AG04449 (cell line): Measurements from ENCODE around the gene SRGAP1.
"Not testable (repeated sequence)": the region's sequence is repeated elsewhere in the genome, so short reads cannot be mapped to it uniquely, and the experiment has no call there.

ENCODE experiments used
- CTCF ChIA-PET: fragments of 350-600 bp; formaldehyde crosslinking; extraction: SDS; loops from one replicate; lab custom pipeline; 2021; ENCODE audit warnings: antibody characterized with exemption; lab: Yijun Ruan, JAX
- POLR2A ChIA-PET: fragments of 400-600, 350-600 bp; formaldehyde crosslinking; extraction: SDS; loops from one replicate; lab custom pipeline; 2020; ENCODE audit warnings: antibody characterized with exemption, inconsistent platforms; lab: Yijun Ruan, JAX
- DNase-seq: peaks from one replicate; pipeline ENCODE4 v3.0.0-alpha.2; 2010; ENCODE audit warnings: low read depth, low spot score
- H3K4me3 ChIP-seq: 2 replicates; pipeline ENCODE4 v1.5.1; 2011; ENCODE audit warnings: low read depth, mild to moderate bottlenecking, control low read depth, low read length
- TF ChIP-seq, protein P1 (sequence below): IDR thresholded peaks from one replicate; pipeline ENCODE4 v1.5.1; 2011; ENCODE audit warnings: mild to moderate bottlenecking, moderate library complexity, low read length, control low read depth, inconsistent platforms; ENCODE audit not compliant: insufficient read depth; ENCODE audit errors: missing control alignments

SRGAP1 gene

GRCh38 chr12:64160021-64160710, 315.7 kb downstream of the SRGAP1 start:
- ChIA-PET CTCF (interaction anchor here (0.9 to 1.0 kb wide), 3 partner anchors 22 to 334 kb away, joined by 3 read pairs; no protein-coding TSS in a partner anchor), POLR2A (interaction anchor here (0.6 kb wide), 1 partner anchor 60 kb away, joined by 3 read pairs; no protein-coding TSS in a partner anchor)
- TF ChIP-seq, protein P1, sequence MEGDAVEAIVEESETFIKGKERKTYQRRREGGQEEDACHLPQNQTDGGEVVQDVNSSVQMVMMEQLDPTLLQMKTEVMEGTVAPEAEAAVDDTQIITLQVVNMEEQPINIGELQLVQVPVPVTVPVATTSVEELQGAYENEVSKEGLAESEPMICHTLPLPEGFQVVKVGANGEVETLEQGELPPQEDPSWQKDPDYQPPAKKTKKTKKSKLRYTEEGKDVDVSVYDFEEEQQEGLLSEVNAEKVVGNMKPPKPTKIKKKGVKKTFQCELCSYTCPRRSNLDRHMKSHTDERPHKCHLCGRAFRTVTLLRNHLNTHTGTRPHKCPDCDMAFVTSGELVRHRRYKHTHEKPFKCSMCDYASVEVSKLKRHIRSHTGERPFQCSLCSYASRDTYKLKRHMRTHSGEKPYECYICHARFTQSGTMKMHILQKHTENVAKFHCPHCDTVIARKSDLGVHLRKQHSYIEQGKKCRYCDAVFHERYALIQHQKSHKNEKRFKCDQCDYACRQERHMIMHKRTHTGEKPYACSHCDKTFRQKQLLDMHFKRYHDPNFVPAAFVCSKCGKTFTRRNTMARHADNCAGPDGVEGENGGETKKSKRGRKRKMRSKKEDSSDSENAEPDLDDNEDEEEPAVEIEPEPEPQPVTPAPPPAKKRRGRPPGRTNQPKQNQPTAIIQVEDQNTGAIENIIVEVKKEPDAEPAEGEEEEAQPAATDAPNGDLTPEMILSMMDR, result no peak
- H3K4me3 ChIP-seq, result no peak overlapping the region
- no peak for DNase-seq

GRCh38 chr12:64160711-64161060, 316.2 kb downstream of the SRGAP1 start:
- ChIA-PET CTCF (interaction anchor here (1.0 kb wide), 2 partner anchors 22 to 334 kb away, joined by 3 read pairs; no protein-coding TSS in a partner anchor), POLR2A (no interaction called here)
- TF ChIP-seq, protein P1, result no peak
- DNase-seq, result no peak
- H3K4me3 ChIP-seq, result no peak overlapping the region

DNA sequence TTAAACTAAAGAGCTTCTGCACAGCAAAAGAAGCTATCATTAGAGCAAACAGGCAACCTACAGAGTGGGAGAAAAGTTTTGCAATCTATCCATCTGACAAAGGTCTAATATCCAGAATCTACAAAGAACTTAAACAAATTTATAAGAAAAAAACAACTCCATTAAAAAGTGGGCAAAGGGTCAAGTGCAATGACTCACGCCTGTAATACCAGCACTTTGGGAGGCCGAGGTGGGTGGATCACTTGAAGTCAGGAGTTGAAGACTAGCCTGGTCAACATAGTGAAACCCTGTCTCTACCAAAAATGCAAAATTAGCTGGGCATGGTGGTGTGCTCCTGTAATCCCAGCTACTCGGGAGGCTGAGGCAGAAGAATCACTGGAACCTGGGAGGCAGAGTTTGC, 322.1 kb downstream of the SRGAP1 start:
- POLR2A ChIA-PET, result interaction anchor here (0.8 kb wide), 1 partner anchor 14 kb away, joined by 3 read pairs; no protein-coding TSS in a partner anchor
- H3K4me3 ChIP-seq, DNase-seq, CTCF ChIA-PET: not testable (repeated sequence)

- H3K4me3 ChIP-seq, CTCF ChIA-PET, DNase-seq: not testable (repeated sequence)
- POLR2A ChIA-PET, result interaction anchor here (0.8 kb wide), 1 partner anchor 14 kb away, joined by 3 read pairs; no protein-coding TSS in a partner anchor
These were observed 322.5 kb downstream of the SRGAP1 start for GRCh38 chr12:64167041-64167440.

GRCh38 chr12:64170024-64170423, 325.5 kb downstream of the SRGAP1 start:
- TF ChIP-seq, protein P1, result no peak
- CTCF ChIA-PET, result interaction anchor here (1.7 kb wide), 1 partner anchor 12 kb away, joined by 8 read pairs; no protein-coding TSS in a partner anchor
- POLR2A ChIA-PET, result no interaction called here
- no peak for DNase-seq
- no peak overlapping the region for H3K4me3 ChIP-seq

- H3K4me3 ChIP-seq, result no peak overlapping the region
- ChIA-PET CTCF (interaction anchor here (1.7 kb wide), 1 partner anchor 11 kb away, joined by 8 read pairs; no protein-coding TSS in a partner anchor), POLR2A (no interaction called here)
- TF ChIP-seq, protein P1, result no peak
- no peak for DNase-seq
These were observed 326.2 kb downstream of the SRGAP1 start for GRCh38 chr12:64170730-64171129.

DNA sequence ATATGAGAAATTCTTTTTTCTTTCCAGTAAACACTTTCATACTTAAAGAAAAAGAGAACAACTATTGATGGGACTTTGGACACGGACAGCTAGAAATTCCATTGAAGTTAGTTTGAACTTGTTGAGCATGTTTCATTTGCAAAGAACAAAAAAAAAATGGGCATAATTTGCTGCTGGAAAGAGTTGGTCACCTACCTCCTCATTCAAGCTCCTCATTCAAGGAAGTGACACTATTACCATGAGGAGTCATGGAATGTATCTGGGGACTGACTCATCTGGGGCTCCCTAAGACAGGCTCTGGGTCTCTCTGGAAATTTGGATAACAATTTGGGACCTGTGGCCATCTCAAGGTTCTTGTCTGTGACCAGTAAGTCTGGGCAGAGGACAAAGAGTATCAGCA, 327.2 kb downstream of the SRGAP1 start:
- no peak for DNase-seq
- CTCF ChIA-PET, result interaction anchor here (1.5 to 1.6 kb wide), 2 partner anchors 10 to 328 kb away, joined by 4 to 5 read pairs; no protein-coding TSS in a partner anchor
- POLR2A ChIA-PET, result interaction anchor here (0.6 kb wide), 1 partner anchor 10 kb away, joined by 3 read pairs; no protein-coding TSS in a partner anchor
- H3K4me3 ChIP-seq, result no peak overlapping the region
- TF ChIP-seq, protein P1, result no peak
